EH (cell line): Measurements from ENCODE around the gene GALNT16.

Source experiments
- DNase-seq: peaks from one replicate; pipeline ENCODE4 v3.0.0-alpha.2; 2015; ENCODE audit warnings: low read depth

The GALNT16 gene

DNA sequence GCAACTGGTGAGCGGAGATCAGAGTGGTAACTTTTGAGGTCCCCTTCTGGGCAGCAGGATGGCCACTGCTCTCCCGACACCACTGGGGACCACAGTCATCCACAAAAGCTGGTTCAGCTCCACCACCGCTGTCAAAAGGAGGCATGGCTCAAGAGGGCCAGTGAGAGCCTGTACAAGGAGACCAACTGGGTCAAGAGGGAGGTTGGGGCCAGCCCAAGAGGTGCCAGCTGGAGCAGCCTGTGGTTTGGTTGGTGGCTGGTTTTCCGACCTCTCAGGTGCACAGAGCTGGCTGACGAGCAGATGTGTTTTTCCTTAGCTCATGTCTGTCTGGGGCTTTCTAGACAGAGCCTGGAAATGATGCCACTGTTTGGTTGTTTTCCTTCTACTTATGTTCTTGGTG is 78.0 kb downstream of the GALNT16 start:
- no peak for DNase-seq

DNA sequence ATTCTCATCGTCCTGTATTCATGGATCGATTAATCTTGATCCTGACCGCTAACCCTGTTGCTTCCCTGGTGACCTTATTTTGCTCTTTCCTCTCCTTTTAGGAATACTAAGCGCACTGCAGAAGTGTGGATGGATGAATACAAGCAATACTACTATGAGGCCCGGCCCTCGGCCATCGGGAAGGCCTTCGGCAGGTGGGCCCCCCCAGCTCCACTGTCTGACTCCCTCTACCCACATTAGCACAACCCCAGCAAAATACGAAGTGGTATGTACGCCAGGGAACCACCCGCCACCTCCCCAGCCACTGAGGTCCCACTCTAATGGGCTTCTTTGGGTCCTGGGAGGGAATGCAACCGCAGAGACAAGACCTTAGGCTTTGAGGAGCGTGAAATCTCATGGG is 79.5 kb downstream of the GALNT16 start:
- no peak for DNase-seq

DNA sequence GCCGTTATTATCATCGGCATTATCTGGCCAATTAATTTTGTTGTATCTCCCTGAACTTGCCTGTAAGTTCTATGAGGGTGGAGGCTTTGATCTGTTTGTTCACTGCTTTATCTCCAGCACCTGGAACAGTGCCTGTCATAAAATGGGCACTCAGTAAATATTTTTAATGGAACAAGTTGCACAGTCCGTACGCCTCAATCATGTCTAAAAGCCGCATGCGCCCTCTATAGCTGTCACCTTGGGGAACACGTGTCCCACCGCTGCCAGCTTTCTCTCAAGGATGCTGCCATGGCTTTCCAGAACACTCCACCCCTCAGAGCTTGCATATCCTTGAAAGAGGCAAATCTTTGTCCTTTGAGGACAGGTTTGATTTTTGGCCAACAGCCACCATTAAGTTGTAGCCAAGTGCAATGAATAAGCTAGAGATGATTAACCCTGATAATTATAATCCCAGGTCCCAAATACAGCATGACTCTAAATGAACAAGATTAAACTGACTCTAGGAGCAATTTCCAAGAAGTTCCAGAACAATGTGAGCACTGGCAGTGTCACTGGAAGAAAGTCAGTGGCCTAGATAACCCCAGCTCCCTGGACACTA is 83.1 kb downstream of the GALNT16 start:
- DNase-seq: no peak

DNA sequence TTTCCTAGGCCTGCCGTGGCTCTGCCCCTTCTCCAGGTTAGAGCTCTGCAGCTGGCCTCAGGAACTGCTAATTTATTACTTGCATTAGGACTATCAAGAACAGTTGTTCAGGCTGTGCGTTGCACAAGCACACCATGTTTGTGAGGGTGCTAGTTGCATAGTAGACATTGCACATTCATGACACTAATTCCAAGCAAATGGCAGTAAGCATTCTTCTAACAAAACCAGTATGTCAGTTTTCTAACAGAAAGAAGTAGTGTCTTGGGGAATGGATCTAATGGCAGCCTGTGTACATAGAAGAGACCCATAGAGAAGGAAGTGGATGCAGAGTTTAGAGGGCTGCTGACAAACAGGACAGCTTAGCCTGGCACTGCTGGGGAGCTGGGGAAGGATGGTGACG is 84.2 kb downstream of the GALNT16 start:
- no peak for DNase-seq

DNA sequence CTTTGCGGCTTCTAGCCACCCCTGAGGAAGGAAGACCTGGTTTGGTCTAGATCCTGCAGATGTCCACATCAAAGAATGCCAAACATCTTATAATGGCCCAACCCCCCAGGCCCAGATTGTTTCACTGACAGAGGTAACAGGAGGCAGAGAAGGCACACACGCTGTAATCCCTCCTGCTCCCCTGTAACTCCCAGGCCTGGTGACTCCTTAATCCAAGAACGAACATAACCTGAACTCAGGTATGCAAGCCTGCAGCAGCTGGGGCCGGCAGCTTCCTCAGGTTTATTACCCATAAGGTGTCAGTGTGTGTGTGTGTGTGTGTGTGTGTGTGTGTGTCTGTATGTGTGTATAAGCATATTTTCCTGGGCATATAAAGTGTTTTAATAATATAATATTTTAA is 85.4 kb downstream of the GALNT16 start:
- no peak for DNase-seq

DNA sequence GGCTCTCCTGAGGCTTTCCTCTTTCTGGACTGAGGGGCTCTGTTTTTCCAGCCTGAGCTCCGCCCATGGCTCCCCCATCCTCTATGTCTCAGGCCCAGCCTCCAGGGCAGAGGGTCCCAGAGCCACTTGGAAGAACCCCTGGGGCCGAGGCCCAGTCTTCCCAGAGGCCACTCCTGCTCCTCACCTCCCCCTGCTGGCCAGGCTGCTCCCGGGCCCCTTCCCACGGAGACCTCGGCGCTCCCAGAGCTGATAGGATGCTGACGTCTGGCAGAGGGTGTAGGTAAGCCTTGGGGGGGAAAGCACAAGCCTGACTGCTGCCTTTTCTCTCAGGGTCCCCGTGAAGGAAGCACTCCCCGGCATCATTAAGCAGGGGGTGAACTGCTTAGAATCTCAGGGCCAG is 86.8 kb downstream of the GALNT16 start:
- DNase-seq: peak; percentile 29

DNA sequence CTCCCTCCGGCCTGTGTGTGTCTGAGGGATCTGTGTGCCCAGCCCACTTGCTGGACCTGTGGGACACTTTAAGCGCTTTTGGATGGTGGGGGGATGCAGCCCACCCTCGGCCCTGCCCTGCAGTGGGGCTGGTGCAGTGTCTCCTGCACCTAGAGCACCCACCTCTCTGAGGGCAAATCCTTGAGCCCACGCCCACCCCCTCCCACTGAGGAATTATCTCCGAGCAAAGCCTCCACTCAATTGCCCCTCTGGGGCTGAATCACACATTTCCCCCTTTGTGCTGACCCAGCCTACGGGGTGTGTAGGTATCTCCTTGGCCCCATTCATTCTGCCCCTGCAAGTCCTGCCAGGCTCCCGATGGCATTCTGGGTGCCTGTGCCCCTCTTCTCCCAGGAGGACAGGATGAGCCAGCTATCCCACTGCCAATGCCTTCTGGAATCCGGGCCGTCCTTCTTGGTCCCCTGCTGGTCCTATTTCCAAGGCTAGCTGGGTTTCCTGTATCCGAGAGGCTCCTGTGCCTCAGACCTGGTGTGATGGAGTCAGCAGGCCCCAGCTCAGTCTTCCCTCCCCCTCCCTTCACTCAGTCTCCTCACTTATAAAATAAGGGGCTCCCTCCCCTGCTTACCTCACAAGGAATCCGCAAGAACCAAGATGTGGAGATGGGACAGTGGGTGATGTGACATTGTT is 89.3 kb downstream of the GALNT16 start:
- no peak for DNase-seq

DNA sequence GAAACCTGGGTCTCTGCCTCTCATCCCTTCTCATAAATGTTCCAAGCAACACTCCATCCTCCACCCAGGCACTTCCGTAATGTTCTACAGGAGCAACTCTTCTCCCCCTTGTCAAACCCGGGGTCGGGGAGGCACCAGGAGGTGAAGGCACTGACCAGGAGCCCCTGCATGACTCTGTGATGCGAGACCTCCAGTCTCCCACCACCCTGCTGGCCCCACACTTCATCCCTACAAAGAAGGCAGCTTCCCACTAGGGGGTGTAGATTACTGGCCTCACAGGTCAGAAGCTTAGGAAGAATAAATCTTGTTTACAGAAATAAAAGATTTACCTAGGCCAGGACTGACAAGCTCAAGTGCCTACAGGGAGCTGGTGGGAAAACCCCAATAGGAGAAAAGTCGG is 90.9 kb downstream of the GALNT16 start:
- no peak for DNase-seq

DNA sequence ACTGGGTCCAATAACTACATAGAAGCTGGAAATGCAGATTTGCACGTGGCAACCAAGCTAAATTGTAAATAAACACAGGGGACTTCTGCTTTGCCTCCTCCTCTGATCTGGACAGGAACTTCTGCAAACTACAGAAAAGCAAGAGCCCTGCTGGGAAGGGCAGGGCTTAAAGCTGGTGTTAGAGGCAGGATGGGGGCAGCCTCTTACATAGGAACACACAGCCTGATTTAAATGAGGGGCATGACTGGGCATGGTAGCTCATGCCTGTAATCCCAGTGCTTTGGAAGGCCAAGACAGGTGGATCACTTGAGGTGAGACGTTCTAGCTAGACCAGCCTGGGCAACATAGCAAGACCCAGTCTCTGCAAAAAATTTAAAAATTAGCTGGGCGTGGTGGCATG is 91.4 kb downstream of the GALNT16 start:
- no peak for DNase-seq

DNA sequence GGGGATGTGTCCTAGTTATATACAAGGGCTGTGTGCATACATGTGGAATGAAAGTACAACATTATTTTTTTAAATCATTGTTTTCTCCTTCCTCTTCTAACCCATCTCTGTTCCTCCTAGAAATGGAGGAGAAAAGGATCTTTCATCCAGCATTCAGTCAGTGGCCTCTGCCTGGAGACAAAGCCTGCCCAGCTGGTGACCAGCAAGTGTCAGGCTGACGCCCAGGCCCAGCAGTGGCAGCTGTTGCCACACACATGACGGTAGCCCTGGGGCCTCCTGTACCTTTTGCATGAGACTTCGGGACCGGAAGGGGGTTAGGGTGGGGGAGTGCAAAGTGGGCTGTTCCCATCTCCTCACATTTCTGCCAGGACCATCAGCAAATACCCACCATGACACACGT is 92.0 kb downstream of the GALNT16 start:
- DNase-seq: no peak

DNA sequence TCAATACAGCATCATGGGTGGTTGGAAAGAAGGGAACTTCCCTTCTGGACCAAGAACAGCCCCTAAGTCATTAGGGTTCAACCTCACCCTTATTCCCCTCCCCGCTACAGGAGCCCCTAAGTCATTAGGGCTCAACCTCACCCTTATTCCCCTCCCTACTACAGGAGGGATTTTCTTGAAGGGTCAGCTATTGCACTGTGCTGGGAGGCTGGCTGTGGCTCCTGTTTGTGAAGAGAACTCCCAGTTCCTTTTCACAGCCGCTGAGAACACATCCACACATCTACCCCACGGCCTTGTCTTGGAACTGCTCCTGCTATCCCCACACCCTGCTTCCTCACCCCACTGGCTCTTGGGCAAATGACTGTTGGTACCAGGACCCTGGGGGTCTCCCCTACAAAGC is 93.2 kb downstream of the GALNT16 start:
- DNase-seq: no peak

DNA sequence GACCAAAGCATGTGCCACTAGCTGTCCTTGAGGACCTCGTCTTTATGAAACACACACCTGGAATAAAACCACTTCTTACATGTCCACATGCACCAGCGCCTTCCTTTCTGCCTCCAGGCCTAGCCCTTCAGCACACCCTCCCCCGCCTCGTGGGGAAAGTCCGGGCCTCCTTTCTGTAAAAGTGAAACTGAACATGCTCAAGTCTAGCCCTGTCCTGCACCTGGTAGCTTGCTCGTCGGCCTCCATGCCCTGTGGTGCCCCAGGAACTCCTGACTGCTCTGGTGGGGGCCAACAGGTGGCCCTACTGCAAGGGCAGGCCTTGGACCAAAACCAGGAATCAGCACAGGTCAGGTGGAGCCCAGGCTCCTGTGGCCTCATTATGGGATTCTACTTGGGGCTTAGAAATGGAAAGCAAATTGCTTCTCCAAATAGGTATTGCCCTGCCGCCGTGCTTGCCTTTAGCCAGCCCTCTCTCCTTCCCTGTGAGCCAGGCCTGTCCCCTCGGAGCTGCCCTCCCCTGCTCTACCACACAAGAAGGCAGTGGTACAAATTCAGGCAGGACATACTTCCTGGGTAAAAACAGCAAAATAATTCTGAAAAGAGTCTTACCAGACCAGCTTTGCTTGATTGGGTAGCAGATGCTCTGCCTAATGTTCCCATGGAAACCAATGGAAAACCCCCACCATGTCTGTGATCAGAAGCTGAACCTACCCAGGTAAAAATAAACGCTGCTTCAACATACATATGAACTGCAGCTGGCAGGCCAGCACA is 94.6 kb downstream of the GALNT16 start:
- DNase-seq: no peak

DNA sequence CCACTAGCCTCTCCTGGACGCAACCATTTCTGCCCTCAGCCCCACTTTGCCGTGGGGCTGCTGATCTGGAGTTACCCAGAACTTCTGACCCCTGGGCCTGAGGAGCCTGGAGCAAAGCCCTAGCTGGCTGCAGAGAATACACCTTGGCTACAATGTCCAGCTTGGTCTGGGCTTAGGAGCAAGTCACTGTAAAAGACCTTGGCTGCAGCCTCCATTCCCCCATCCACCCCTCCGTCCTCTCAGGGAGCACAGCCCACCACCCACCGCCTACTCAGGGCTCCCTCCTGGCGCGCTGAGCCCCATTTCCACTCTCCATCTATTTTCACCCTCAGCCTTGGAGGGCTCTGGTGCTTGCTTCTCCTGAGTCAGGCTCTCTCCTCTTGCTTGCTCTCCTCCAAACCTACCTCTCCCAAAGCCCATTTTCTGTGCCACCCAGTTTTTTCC is 95.2 kb downstream of the GALNT16 start:
- no peak for DNase-seq

DNA sequence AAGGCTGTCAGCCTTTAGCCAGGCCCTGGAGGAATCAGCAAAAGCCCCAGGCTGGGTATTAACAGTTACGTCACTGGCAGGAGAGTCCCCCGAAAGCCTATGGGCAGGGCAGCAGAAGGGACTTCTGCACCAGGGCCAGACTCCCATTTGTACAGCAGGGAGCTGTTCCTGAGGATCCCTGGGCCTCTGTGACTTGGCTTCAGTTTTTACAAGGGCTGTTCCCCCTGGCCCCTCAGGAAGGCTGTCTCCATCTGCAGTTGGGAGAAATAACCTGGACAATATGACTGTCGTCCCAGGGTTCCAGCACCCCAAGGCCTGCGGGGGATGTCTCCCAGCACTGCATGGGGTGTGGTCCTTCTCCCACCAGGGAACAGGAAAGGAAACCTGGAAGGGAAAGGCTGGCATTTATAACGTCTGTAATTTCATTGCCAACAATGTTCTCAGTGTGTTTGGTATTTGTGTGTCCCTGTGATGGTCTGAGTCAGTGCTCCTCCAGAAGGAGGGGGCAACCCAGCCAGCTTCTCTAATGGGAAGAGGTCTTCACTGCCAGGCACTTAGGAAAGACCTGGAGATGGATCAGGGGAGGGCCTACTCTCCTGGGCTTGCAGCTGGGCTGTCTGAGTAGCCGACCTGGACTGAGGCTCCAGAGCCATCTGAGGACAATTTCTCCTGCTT is 95.8 kb downstream of the GALNT16 start:
- peak; percentile 69 for DNase-seq

DNA sequence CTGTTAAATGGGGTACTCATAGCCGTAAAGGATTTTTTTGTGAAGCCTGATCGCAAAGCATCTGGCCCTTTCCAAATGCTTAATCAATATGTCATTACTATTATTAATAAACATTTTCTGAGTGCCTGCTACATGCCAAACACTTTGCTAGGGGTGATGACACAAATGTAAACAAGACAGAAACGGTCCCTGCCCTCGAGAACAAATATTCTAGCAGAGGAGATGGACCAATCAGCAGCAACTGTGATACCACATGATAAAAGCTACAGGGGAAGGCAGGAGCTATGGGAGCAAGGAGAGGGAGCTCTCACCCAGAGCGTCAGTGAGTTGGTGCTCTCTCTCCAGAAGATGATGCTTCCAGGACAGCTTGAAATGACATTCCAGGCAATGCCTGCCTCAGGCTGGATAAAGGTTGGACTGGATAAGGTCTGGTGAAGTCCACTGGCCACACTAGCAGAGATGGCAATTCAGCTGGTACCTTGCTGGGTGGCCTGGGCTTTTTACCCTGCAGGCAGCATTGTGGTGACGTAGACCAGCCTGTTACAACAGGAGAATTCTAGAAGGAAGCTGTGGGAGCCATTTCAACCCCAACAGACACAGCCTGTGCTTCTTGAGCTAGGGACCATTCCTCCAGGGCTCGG is 97.1 kb downstream of the GALNT16 start:
- no peak for DNase-seq

DNA sequence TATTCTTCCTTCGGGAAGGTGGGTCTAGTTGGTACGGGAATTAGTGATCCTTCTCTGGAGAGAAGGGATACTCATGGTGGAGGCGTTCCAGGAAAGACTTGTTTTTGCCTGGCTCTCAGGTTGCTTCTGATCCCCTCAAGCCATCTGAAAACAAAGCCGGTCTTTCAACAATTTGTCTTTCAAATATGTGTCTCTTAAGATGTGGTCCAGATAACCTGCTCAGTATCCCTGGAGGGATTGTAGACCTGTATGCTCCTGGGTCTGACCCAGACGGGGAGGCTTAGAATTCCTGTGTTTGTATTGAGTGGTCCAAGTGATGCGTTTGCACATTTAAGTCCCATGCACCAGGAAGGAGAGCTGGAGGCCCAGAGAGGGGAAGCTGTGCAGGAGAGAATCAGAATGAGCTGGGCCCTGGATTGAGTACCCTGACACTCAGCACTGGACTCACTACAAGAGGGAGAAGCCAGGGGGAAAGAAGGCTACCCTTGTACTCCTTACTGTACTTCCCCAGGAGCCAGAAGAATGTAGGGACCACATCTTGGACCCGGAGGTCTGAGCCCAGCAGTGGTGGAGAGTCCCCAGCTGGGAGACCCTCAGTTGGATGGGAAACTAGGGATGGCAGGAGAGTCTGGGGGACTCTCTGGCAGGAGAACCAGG is 97.7 kb downstream of the GALNT16 start:
- no peak for DNase-seq

DNA sequence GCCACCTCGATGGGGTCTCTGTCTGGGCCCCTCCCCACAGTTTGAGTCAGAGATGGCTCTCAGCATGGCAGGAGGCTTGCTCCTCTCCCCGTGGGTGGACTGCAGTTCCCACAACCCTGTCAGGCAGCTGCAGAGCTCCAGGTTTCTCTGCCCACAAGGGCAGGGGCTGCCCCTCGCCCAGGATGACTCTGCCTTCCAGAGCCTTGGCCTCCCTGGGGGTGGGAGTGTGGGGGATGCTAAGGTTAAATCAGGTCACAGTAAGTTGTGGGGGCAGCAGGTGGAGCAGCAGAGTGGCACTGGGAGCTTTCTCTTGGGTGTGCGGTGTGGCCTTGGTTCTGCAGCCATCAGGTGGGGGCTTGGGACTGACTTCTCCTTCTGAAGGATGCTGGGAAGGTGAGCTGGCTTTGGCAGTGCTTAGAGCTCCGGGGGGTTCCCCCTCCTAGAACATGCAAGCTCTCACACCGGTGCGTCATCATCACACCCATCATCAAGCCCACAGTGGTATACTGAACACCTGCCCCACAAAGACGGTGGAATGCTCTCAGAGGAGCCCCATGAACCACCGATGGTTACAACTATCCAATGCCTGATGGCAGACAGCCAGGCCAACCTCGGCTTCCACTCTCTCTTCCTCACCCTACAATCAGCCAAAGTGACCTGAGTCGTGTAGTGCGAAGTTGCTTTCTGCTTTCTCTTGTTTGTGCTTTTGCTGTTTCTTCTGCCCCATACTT is 98.4 kb downstream of the GALNT16 start:
- no peak for DNase-seq

DNA sequence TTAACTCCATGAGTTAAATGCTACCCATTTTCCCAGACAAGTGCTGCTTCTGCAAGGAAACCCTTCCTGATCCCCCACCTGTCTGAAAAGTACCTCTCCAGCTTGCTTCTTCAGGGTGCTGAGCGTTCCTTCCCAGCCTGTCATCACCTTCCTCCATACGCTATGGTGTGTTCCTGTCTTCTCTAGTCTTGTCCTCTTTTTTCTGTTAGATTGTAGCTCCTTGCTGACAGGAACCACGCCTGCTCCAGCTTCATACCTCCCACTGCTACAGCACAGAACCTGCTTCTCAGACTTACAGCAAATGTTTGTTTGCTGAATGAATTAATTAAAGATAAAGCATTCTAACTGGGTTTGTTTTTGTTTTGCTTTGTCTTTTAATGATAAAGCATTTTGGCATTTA is 99.0 kb downstream of the GALNT16 start:
- no peak for DNase-seq

DNA sequence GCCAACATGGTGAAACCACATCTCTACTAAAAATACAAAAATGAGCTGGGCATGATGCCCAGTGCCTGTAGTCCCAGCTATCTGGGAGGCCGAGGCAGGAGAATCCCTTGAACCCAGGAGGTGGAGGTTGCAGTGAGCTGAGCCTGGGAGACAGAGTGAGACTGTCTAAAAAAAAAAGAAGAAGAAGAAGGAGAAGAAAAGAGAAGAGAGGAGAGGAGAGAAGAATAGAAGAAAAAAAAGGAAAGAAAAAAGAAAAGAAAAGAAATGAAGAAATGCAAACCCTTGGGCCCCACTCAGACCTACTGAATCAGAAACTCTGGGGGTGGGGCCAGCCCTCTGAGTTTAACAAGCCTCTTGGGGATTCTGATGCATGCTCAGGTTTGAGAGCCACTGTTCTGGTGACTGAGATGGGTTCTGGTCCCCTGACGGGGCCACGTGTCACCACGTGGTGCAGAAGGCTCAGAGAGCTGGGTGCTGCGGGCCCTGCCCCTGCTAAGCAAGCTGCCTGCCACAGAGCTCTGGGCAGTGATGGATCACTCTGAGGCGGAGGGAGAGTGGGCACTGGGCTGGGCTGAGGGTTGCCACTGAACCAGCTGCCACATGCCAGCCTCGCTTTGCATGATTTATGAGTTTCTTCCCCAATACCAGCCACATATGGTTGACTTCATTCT is 100.6 kb downstream of the GALNT16 start:
- DNase-seq: no peak

DNA sequence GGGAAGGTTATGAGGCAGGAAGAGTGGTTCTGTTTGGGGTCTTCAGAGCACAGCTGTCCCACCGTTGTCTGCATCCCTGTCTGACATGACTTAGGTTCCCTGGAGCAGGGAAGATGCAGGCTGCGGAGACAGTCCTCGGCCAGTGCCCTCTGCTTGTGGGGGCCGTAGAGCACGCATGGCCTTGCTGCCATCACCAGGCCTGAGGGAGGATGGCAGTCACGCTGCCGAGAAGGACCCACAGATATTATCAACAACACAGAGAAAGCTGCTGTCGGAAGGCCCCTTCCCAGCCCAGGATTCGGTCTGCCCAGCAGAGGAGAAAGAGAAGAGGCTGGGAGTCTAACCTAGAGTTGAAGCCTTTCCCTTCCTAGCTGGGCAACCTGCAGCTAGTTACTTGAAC is 103.1 kb downstream of the GALNT16 start:
- peak; percentile 53 for DNase-seq

DNA sequence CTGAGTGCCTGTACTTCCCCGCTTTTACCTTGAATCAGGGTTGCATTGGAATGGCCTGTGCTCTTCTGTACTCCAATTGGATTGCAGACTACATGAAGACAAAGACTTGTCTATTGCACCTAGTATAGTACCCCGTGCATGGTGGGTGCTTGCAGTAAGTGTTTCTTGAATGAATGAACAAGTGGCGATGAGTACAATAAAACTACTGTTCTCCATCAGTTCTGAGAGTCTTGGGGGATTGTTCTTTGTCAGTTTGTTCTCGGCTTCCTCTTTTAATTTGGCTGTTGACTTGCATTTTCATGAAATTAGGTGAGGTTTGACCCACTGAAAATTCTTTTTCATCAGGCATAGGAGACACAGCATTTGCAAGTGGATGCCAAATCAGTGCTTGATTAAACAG is 104.0 kb downstream of the GALNT16 start:
- no peak for DNase-seq
